GM19193 (cell line): ENCODE results near the gene TFPI.

Experiments
- POLR2A ChIP-seq: IDR thresholded peaks from 4 replicates; pipeline ENCODE4 v1.6.1; 2011; ENCODE audit not compliant: insufficient read depth, insufficient read length; ENCODE audit errors: extremely low read depth

TFPI gene

GRCh38 chr2:187511356-187512315, 42.6 kb downstream of the TFPI start:
- no peak for TF ChIP-seq POLR2A

- TF ChIP-seq POLR2A, result no peak
These were observed 44.4 kb downstream of the TFPI start for GRCh38 chr2:187509667-187510417.

- TF ChIP-seq POLR2A, result no peak
These were observed 47.8 kb downstream of the TFPI start for GRCh38 chr2:187506416-187506815.

DNA sequence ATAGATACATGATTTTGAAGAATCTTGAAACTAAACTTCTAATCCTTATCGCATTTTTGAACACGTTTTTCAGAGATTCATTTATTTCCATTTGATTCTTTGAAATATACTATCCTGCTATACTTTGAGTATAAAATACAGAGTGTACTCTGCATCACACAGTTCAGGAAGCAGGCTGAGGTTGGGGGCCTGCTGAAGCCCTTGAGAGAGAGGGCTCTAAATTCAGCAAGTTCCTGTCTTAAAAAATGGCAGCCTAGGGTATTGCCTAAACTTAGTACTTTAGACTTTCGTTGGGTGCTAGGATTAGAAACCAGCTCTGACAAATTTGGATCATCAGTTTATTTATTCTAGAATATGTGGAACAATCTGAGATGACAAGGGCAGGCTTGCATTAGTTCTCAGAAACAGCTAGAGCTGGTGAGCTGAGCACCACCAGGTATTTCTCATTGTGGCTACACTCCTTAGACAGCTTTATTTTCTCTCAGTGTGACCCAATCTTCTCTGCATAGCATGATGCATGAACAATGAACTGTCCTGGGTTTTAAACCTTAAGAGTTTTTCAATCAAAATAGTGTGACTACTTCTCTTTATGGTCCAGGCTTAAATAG, 49.1 kb downstream of the TFPI start:
- no peak for TF ChIP-seq POLR2A

- TF ChIP-seq POLR2A, result no peak
These were observed 49.8 kb downstream of the TFPI start for GRCh38 chr2:187504312-187504921.

DNA sequence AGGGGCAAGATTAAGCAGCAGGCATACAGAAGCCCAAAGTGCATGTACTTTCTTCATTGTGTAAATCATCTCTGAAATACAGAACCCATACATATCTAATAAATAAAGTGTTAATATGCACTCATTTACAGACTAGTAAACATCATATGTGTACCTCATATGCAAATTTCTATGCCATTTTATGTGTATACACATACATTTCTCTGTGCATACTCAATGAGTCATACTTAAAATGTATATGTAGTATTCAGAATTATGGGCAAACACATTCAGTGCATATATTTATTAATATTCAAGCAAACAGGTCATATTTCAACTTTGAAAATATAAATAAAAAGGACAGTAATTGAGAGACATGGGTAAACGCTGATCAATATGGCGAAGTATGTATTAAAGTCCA, 50.5 kb downstream of the TFPI start:
- no peak for TF ChIP-seq POLR2A

GRCh38 chr2:187502467-187502866, 51.8 kb downstream of the TFPI start:
- TF ChIP-seq POLR2A, result no peak

DNA sequence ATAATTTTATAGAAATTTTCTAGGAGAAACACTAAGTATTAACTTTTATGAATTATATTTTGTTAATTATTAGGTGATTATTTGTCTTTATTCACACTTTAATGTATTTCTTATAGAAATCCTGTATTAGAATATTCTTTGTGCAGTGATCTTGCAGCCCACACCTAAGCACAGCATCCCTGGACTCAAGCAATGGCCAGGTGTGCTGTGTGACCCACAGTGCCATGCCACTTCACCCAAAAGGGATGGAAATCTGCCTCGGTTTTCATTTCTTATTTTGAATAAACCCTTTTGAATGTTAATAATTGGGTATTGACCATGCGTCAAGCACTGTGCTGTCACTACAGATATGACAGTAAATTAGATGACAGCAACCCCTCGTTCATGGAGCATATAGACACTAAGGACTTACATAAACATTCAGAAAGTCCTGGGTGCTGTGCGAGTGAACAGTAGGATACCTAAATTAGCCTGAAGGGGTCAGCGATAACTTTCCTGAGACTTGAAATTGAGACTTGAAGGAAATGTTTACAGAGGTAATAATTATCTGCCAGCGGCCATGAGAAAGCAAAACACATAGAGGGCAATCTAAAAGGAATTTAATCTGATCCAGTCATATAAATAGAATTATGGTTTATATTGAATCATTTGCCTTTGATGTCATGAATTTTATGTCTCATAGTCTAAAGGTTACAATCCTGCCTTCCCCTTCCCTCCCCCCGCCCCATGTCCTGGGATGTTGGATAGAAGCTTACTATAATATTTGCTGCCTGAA, 53.5 kb downstream of the TFPI start:
- no peak for TF ChIP-seq POLR2A

GRCh38 chr2:187499941-187500532, 54.2 kb downstream of the TFPI start:
- TF ChIP-seq POLR2A, result no peak

GRCh38 chr2:187497858-187498463, 56.3 kb downstream of the TFPI start:
- no peak for TF ChIP-seq POLR2A

- no peak for TF ChIP-seq POLR2A
These were observed 57.1 kb downstream of the TFPI start for GRCh38 chr2:187497140-187497539.

- TF ChIP-seq POLR2A, result no peak
These were observed 58.9 kb downstream of the TFPI start for GRCh38 chr2:187495324-187495723.

DNA sequence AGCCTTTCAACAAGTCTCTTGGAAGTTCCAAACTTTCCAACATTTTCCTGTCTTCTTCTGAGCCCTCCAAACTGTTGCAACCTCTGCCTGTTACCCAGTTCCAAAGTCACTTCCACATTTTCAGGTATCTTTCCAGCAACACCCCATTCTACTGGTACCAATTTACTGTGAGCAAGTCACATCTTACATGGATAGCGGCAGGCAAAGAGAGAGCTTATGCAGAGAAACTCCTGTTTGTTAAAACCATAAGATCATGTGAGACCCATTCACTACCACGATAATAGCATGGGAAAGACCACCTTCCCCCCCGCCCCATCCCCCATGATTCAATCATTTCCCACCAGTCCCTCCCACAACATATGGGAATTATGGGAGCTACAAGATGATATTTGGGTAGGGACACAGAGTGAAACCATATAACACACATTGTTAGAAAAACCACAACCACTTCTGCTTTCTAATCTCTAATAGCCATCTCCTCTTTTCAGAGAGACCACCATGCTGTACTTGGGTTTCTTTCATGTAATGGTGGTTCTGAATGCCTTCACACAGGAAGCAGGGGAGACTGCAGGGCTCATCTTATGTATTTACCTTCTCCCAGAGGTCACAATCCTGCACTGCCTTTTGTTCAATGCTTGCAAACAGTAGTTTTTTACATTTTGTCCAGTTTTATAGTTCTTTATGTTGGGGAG, 60.2 kb downstream of the TFPI start:
- no peak for TF ChIP-seq POLR2A
